IMR-90 (cell line): ENCODE data around the gene ARHGEF6. TPM values are rescaled to one million over a fixed set of nuclear protein-coding genes. Genes with fewer than 3 reads are reported as not detected.

Source experiments
- ATAC-seq: fragments of 200-7000 bp; cut with Tn5 transposase; 2 replicates; pipeline ENCODE4 v1.9.1; 2020; ENCODE audit warnings: low read depth, mild to moderate bottlenecking, moderate library complexity
- BruUV-seq: library from RNA; stranded (reverse); fragments of 400-500 nt; replicated peaks from 2 replicates; lab custom pipeline; 2021; lab: Mats Ljungman, UMichigan
- CTCF ChIA-PET: fragments of 300-600 bp; formaldehyde crosslinking; extraction: SDS; loops from one replicate; lab custom pipeline; 2021; ENCODE audit warnings: antibody characterized with exemption; lab: Yijun Ruan, JAX
- POLR2A ChIA-PET: fragments of 300-600 bp; sonication (Branson Sonifier 250); formaldehyde crosslinking; loops from one replicate; lab custom pipeline; 2022; ENCODE audit warnings: antibody characterized with exemption; ENCODE audit not compliant: unreplicated experiment; lab: Charles Lee
- DNase-seq: peaks from one replicate; pipeline ENCODE4 v3.0.0; 2013
- H2AFZ ChIP-seq: replicated peaks from 2 replicates; pipeline ENCODE3; 2013; ENCODE audit warnings: low read length, mild to moderate bottlenecking; ENCODE audit not compliant: poor library complexity
- H2AK5ac ChIP-seq: 2 replicates; pipeline ENCODE4 v1.6.1; 2013; ENCODE audit warnings: low read depth, low read length, inconsistent platforms
- H2AK9ac ChIP-seq: replicated peaks from 2 replicates; pipeline ENCODE3; 2013; ENCODE audit warnings: mild to moderate bottlenecking, low read depth, low read length, moderate library complexity; ENCODE audit not compliant: poor library complexity
- H2BK120ac ChIP-seq: 2 replicates; pipeline ENCODE4 v1.6.1; 2013; ENCODE audit warnings: low read depth, low read length, inconsistent platforms
- H2BK15ac ChIP-seq: 3 replicates; pipeline ENCODE4 v1.6.1; 2013; ENCODE audit warnings: low read depth, low read length, inconsistent platforms
- H2BK20ac ChIP-seq: 2 replicates; pipeline ENCODE4 v1.6.1; 2013; ENCODE audit warnings: low read depth, mild to moderate bottlenecking, inconsistent platforms, low read length, moderate library complexity
- H2BK5ac ChIP-seq: 2 replicates; pipeline ENCODE4 v1.6.1; 2013; ENCODE audit warnings: mild to moderate bottlenecking, low read depth, low read length, inconsistent platforms; ENCODE audit not compliant: poor library complexity, severe bottlenecking
- H3K14ac ChIP-seq: replicated peaks from 2 replicates; pipeline ENCODE4 v1.6.1; 2013; ENCODE audit warnings: low read depth, low read length, inconsistent platforms
- H3K18ac ChIP-seq: 2 replicates; pipeline ENCODE4 v1.6.1; 2013; ENCODE audit warnings: low read depth, low read length, control low read depth
- H3K23ac ChIP-seq: 2 replicates; pipeline ENCODE4 v1.6.1; 2013; ENCODE audit warnings: low read depth, low read length, inconsistent platforms
- H3K27ac ChIP-seq: 2 replicates; pipeline ENCODE4 v1.5.1; 2013; ENCODE audit warnings: mild to moderate bottlenecking, control low read depth, low read length; ENCODE audit not compliant: insufficient read depth
- H3K27me3 ChIP-seq: 2 replicates; pipeline ENCODE4 v1.6.1; 2013; ENCODE audit warnings: low read length; ENCODE audit not compliant: control insufficient read depth, insufficient read depth
- H3K36me3 ChIP-seq: 2 replicates; pipeline ENCODE4 v1.6.1; 2013; ENCODE audit warnings: low read length, mixed read lengths; ENCODE audit not compliant: control insufficient read depth, insufficient read depth
- H3K4ac ChIP-seq: 2 replicates; pipeline ENCODE4 v1.6.1; 2013; ENCODE audit warnings: low read depth, low read length, inconsistent platforms
- H3K4me1 ChIP-seq: 2 replicates; pipeline ENCODE4 v1.6.1; 2013; ENCODE audit warnings: low read length, mixed read lengths; ENCODE audit not compliant: control insufficient read depth, insufficient read depth
- H3K4me2 ChIP-seq: 2 replicates; pipeline ENCODE4 v1.6.1; 2013; ENCODE audit warnings: low read depth, mild to moderate bottlenecking, control low read depth, low read length, moderate library complexity
- H3K4me3 ChIP-seq: 2 replicates; pipeline ENCODE4 v1.5.1; 2013; ENCODE audit warnings: low read depth, mild to moderate bottlenecking, control low read depth, low read length, moderate library complexity; ENCODE audit not compliant: insufficient read depth
- H3K56ac ChIP-seq: 2 replicates; pipeline ENCODE4 v1.6.1; 2013; ENCODE audit warnings: low read length, inconsistent platforms; ENCODE audit not compliant: insufficient read depth; ENCODE audit errors: extremely low read depth
- H3K79me1 ChIP-seq, 2 experiments: 2 replicates each; pipeline ENCODE4 v1.6.1; 2013; ENCODE audit warnings: low read length in 2 of 2, inconsistent platforms in 1 of 2, low read depth in 1 of 2
- H3K9ac ChIP-seq: 2 replicates; pipeline ENCODE4 v1.6.1; 2013; ENCODE audit warnings: low read depth, low read length, control low read depth
- H3K9me1 ChIP-seq: 2 replicates; pipeline ENCODE4 v1.6.1; 2013; ENCODE audit warnings: low read length, inconsistent platforms; ENCODE audit not compliant: insufficient read depth
- H3K9me3 ChIP-seq: 2 replicates; pipeline ENCODE4 v1.6.1; 2013; ENCODE audit warnings: low read length; ENCODE audit not compliant: control insufficient read depth, insufficient read depth
- H4K20me1 ChIP-seq: 2 replicates; pipeline ENCODE4 v1.6.1; 2013; ENCODE audit warnings: low read length, inconsistent platforms; ENCODE audit not compliant: insufficient read depth
- H4K5ac ChIP-seq: 2 replicates; pipeline ENCODE4 v1.6.1; 2013; ENCODE audit warnings: mild to moderate bottlenecking, low read depth, low read length, control low read depth
- H4K8ac ChIP-seq, 2 experiments: 2 replicates each; pipeline ENCODE4 v1.6.1; 2013; ENCODE audit warnings: low read depth in 2 of 2, low read length in 2 of 2, control low read depth in 1 of 2, inconsistent platforms in 1 of 2
- H4K91ac ChIP-seq: 2 replicates; pipeline ENCODE4 v1.6.1; 2013; ENCODE audit warnings: low read depth, low read length, inconsistent platforms; ENCODE audit not compliant: insufficient read depth
- BHLHE40 ChIP-seq: fragments of 150-350 bp; IDR thresholded peaks from 2 replicates; pipeline ENCODE4 v1.6.1; 2016; ENCODE audit warnings: mild to moderate bottlenecking, low read depth, low read length
- CEBPB ChIP-seq: IDR thresholded peaks from 2 replicates; pipeline ENCODE4 v1.6.1; 2012; ENCODE audit warnings: low read depth, low read length, improper control_type of control experiment
- ELK1 ChIP-seq: fragments of 150-350 bp; IDR thresholded peaks from 2 replicates; pipeline ENCODE4 v1.6.1; 2016; ENCODE audit warnings: low read depth, mild to moderate bottlenecking, low read length, moderate library complexity, borderline replicate concordance
- MAFK ChIP-seq: IDR thresholded peaks from 2 replicates; pipeline ENCODE4 v1.6.1; 2012; ENCODE audit warnings: low read depth, low read length, improper control_type of control experiment
- NFE2L2 ChIP-seq: fragments of 150-350 bp; IDR thresholded peaks from 2 replicates; pipeline ENCODE4 v1.6.1; 2016; ENCODE audit warnings: low read depth, mild to moderate bottlenecking, low read length
- POLR2A ChIP-seq: IDR thresholded peaks from 2 replicates; pipeline ENCODE4 v1.6.1; 2012; ENCODE audit warnings: mild to moderate bottlenecking, low read depth, low read length
- WGBS, 2 experiments: methylation state at CpG; one replicate each; pipeline versions ENCODE4 v1.1.5 to v1.1.7; 2013; ENCODE audit warnings: missing lambda C conversion rate in 2 of 2; ENCODE audit not compliant: insufficient read length in 1 of 2; ENCODE audit errors: extremely low coverage in 2 of 2; 5-methylcytosine and 5-hydroxymethylcytosine counted together
- dilution Hi-C: fragments of 300-500 bp; cut with HindIII; formaldehyde crosslinking; loops from one replicate; pipeline ENCODE4 v1.14.3; 2018; ENCODE audit warnings: low sequenced_read_pairs; ENCODE audit not compliant: unreplicated experiment
- in situ Hi-C: fragments of 300-500 bp; cut with MboI; formaldehyde crosslinking; loops from 3 replicates; pipeline ENCODE4 v1.14.3; 2019; ENCODE audit warnings: low sequenced_read_pairs, inconsistent platforms, mixed read lengths
- intact Hi-C: fragments of 100-400 bp; cut with micrococcal nuclease; formaldehyde crosslinking; loops from 2 replicates; pipeline ENCODE4 v1.10.0; 2022
- polyA plus RNA-seq, 3 experiments: library from polyadenylated mRNA; depleted of rRNA; stranded (reverse); fragments of >200 nt; gene quantifications; 2 replicates each; pipeline ENCODE4 v1.2.3, GENCODE V29; 2012; ENCODE audit warnings: low replicate concordance in 1 of 3
- total RNA-seq: library from RNA; depleted of rRNA; stranded (reverse); fragments of >200 nt; gene quantifications from 2 replicates; pipeline ENCODE4 v1.2.3, GENCODE V29; 2012

ARHGEF6 gene
- total and polyA plus RNA-seq, 2 of the 4 experiments (the other 2 are of a cell fraction), result 2.1 to 2.7 TPM

GRCh38 chrX:136622568-136622967 is 158.2 kb downstream of the ARHGEF6 start:
- dilution Hi-C loops, result no loop called here
- Histone ChIP-seq H4K20me1 (no peaks in the 10 kb centered on the region), H2BK5ac (no peak overlapping the region), H4K8ac (no peak overlapping the region), H3K4me1 (no peaks in the 10 kb centered on the region), H3K27me3 (no peaks in the 10 kb centered on the region; the same call in 1 of the 2 replicates), H2AK5ac (no peak overlapping the region), H3K4me3 (no peak overlapping the region), H2BK120ac (no peak overlapping the region), H3K14ac (no peak overlapping the region), H2AK9ac (no peak overlapping the region), H3K18ac (no peak overlapping the region), H3K27ac (no peak overlapping the region), H4K5ac (no peak overlapping the region), H3K79me1 (no peaks in the 10 kb centered on the region), H3K23ac (no peak overlapping the region), H3K9me1 (no peaks in the 10 kb centered on the region), H2AFZ (no peak overlapping the region), H3K9ac (no peak overlapping the region), H4K91ac (no peak overlapping the region), H2BK15ac (no peak overlapping the region), H2BK20ac (no peak overlapping the region), H3K4ac (no peak overlapping the region), H3K56ac (no peak overlapping the region), H3K9me3 (no peaks in the 10 kb centered on the region), H3K4me2 (no peak overlapping the region), H3K36me3 (no peaks in the 10 kb centered on the region)
- ChIA-PET CTCF (no interaction called here), POLR2A (interaction anchor here (0.6 kb wide), 1 partner anchor 635 kb away, joined by 3 read pairs; no protein-coding TSS in a partner anchor)
- no peak for ATAC-seq
- no TSS peak for BruUV-seq
- no peak for DNase-seq
- TF ChIP-seq NFE2L2, result no peak
- no peak for TF ChIP-seq ELK1
- no peak for TF ChIP-seq MAFK
- no peak for TF ChIP-seq BHLHE40
- no peak for TF ChIP-seq CEBPB
- TF ChIP-seq POLR2A, result no peak
- intact Hi-C loops, result no loop called here
- no CpG with 5 or more reads among the region's 4 CpGs for WGBS, 2 experiments
- in situ Hi-C loops, result no loop called here
